ENCODE measurements around the gene HBG2.
A peak's percentile ranks its signal among the peaks of the same experiment; 100 is the strongest.

Gene HBG2

GRCh38 chr11:5204787-5205186 lies 49.8 kb downstream of the HBG2 start:
- Histone ChIP-seq H3K9me3 (replicated peaks; ENCODE audit: insufficient read depth, low read length) (no peaks in the 10 kb centered on the region), H3K36me3 (replicated peaks; ENCODE audit: insufficient read depth, low read length) (no peaks in the 10 kb centered on the region), H3K4me3 (ENCODE audit: low read length) (no peak overlapping the region), H3K79me2 (ENCODE audit: low read length) (no peaks in the 10 kb centered on the region), H4K20me1 (ENCODE audit: insufficient read depth, low read length) (no peaks in the 10 kb centered on the region), H3K9ac (ENCODE audit: low read length) (no peak overlapping the region), H3K4me2 (ENCODE audit: low read depth, low read length) (no peak overlapping the region), H3F3A (ENCODE audit: insufficient read depth, low read length) (no peaks in the 10 kb centered on the region), H2AFZ (ENCODE audit: low read length) (no peak overlapping the region), H3K9me2 (replicated peaks; ENCODE audit: insufficient read depth, low read length) (no peaks in the 10 kb centered on the region), H3K27ac (ENCODE audit: low read length) (no peak overlapping the region), H3K27me3 (replicated peaks; ENCODE audit: insufficient read depth, low read length) (no peaks in the 10 kb centered on the region), H3K4me1 (ENCODE audit: low read length) (no peaks in the 10 kb centered on the region)
- peak; percentile 67 for TF ChIP-seq CTCF (IDR thresholded peaks at IDR 0.05; ENCODE audit: low read length)
- TF ChIP-seq EZH2 (optimal IDR thresholded peaks at IDR 0.05; ENCODE audit: low read depth, low read length), result no peak
- peak; percentile 76 for DNase-seq

GRCh38 chr11:5203366-5203765 lies 51.2 kb downstream of the HBG2 start:
- Histone ChIP-seq H4K20me1 (ENCODE audit: insufficient read depth, low read length) (no peaks in the 10 kb centered on the region), H2AFZ (ENCODE audit: low read length) (no peak overlapping the region), H3K9ac (ENCODE audit: low read length) (no peak overlapping the region), H3K9me3 (replicated peaks; ENCODE audit: insufficient read depth, low read length) (no peaks in the 10 kb centered on the region), H3K79me2 (ENCODE audit: low read length) (no peaks in the 10 kb centered on the region), H3K4me3 (ENCODE audit: low read length) (no peak overlapping the region), H3F3A (ENCODE audit: insufficient read depth, low read length) (no peaks in the 10 kb centered on the region), H3K4me2 (ENCODE audit: low read depth, low read length) (no peak overlapping the region), H3K27ac (ENCODE audit: low read length) (no peak overlapping the region), H3K27me3 (replicated peaks; ENCODE audit: insufficient read depth, low read length) (no peaks in the 10 kb centered on the region), H3K9me2 (replicated peaks; ENCODE audit: insufficient read depth, low read length) (no peaks in the 10 kb centered on the region), H3K4me1 (ENCODE audit: low read length) (no peaks in the 10 kb centered on the region), H3K36me3 (replicated peaks; ENCODE audit: insufficient read depth, low read length) (no peaks in the 10 kb centered on the region)
- no peak for TF ChIP-seq EZH2 (optimal IDR thresholded peaks at IDR 0.05; ENCODE audit: low read depth, low read length)
- TF ChIP-seq CTCF (IDR thresholded peaks at IDR 0.05; ENCODE audit: low read length), result no peak
- no peak for TF ChIP-seq EZH2phosphoT487 (IDR thresholded peaks at IDR 0.05; ENCODE audit: low read length)
- no peak for DNase-seq
